ENCODE measurements around the gene PLP2. TPM values are rescaled to one million over a fixed set of nuclear protein-coding genes. Genes with fewer than 3 reads are reported as not detected.

The PLP2 gene
- total RNA-seq, 1 donor from 2014 or later, result 51.6 TPM

DNA sequence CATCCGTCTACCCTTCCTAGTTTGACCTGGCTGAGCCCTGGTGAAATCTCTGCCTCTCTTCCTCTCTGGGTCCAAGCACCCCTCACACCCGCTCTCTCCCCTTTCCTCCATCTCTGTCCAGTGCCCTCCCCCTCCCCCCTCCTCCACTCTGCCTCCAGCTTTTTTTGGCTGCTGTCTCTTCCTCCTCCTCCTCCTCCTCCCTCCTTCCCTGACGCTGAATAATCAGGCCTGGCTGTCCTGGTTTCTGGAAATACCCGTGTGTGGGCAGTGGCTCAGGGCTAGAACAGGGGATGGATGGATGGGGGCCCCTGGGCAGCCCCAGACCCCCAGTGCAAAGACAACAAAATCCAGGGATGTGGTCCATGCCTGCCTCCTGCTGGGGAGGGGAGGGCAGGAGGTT, 33.0 kb downstream of the PLP2 start:
- TF ChIP-seq CTCF (IDR thresholded peaks at IDR 0.05), result no peak
- Histone ChIP-seq H3K4me1 (no peaks in the 10 kb centered on the region), H3K9me3 (no peaks in the 10 kb centered on the region), H3K36me3 (no peaks in the 10 kb centered on the region), H3K27ac (no peak overlapping the region), H3K27me3 (no peaks in the 10 kb centered on the region), H3K4me3 (no peak overlapping the region)
- intact Hi-C loops (cut with DNase I), result no loop called here
- DNase-seq (ENCODE audit: low spot score in 2 of 2), result no peak

DNA sequence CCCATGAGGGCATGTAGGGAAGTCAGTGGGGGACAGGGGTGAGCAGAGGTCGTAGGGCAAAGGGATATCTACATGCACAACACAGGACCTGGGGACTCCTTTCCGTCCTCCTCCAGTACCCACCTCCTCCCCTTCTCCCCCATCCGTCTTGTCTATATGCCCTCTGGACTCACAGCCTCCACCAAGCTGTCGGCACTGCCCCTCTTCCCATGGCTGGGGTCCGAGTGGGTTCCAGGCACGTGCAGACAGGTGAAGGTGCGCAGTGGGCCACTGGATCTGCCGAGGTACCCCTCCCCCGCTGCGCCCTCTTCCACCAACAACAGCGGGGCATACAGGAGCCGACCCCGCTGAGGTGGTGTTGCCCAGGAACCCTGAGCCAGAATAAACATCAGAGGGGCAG, 33.7 kb downstream of the PLP2 start:
- intact Hi-C loops (cut with DNase I), result no loop called here
- Histone ChIP-seq H3K4me3 (no peak overlapping the region), H3K27me3 (no peaks in the 10 kb centered on the region), H3K36me3 (no peaks in the 10 kb centered on the region), H3K27ac (no peak overlapping the region), H3K4me1 (no peaks in the 10 kb centered on the region), H3K9me3 (no peaks in the 10 kb centered on the region)
- TF ChIP-seq CTCF (IDR thresholded peaks at IDR 0.05), result no peak
- no peak for DNase-seq (ENCODE audit: low spot score in 2 of 2)

- Histone ChIP-seq H3K9me3 (no peaks in the 10 kb centered on the region), H3K4me1 (no peaks in the 10 kb centered on the region), H3K36me3 (no peaks in the 10 kb centered on the region), H3K27me3 (no peaks in the 10 kb centered on the region), H3K27ac (no peak overlapping the region), H3K4me3 (no peak overlapping the region)
- TF ChIP-seq CTCF (IDR thresholded peaks at IDR 0.05), result no peak
- no peak for DNase-seq (ENCODE audit: low spot score in 2 of 2)
- intact Hi-C loops (cut with DNase I), result no loop called here
Measured at GRCh38 chrX:49206543-49206942, 34.8 kb downstream of the PLP2 start.

DNA sequence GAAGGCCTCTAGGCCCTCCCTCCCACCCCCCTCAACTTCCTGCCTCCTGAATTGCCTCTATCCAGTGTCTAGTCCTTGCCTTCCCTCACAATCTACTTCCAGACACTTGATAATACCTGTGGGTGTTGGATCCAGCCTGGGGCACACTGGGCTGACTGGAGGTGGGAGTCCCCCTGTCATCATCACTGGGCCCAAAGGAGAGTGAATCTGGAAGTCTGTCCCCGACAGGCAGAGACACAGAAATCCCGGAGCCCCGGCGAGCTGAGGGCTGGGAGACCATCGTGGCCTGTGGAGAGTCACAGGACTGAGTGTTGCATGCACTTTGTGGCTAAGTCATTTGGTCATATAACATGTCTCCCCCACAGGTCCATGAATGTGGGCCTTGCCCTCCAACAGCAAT, 36.7 kb downstream of the PLP2 start:
- Histone ChIP-seq H3K27me3 (no peaks in the 10 kb centered on the region), H3K27ac (no peak overlapping the region), H3K36me3 (no peaks in the 10 kb centered on the region), H3K4me1 (no peaks in the 10 kb centered on the region), H3K9me3 (no peaks in the 10 kb centered on the region), H3K4me3 (no peak overlapping the region)
- TF ChIP-seq CTCF (IDR thresholded peaks at IDR 0.05), result no peak
- intact Hi-C loops (cut with DNase I), result no loop called here
- no peak for DNase-seq (ENCODE audit: low spot score in 2 of 2)

- no peak for DNase-seq (ENCODE audit: low spot score in 2 of 2)
- Histone ChIP-seq H3K4me1 (no peaks in the 10 kb centered on the region), H3K36me3 (no peaks in the 10 kb centered on the region), H3K4me3 (no peak overlapping the region), H3K9me3 (no peaks in the 10 kb centered on the region), H3K27ac (no peak overlapping the region), H3K27me3 (no peaks in the 10 kb centered on the region)
- intact Hi-C loops (cut with DNase I), result no loop called here
- no peak for TF ChIP-seq CTCF (IDR thresholded peaks at IDR 0.05)
Measured at GRCh38 chrX:49209434-49210251, 37.9 kb downstream of the PLP2 start.
